DND-41 (cell line): Measurements from ENCODE around the gene EPAS1.

Experiments
- CTCF ChIP-seq: IDR thresholded peaks from 2 replicates; pipeline ENCODE4 v1.5.1; 2012; ENCODE audit warnings: borderline replicate concordance, low read length, moderate library complexity, mild to moderate bottlenecking; ENCODE audit not compliant: poor library complexity, severe bottlenecking; ENCODE audit errors: extremely low read depth
- EZH2 ChIP-seq: IDR thresholded peaks from 3 replicates; pipeline ENCODE4 v1.6.1; 2012; ENCODE audit warnings: borderline replicate concordance, low read depth, mild to moderate bottlenecking, moderate library complexity, low read length, inconsistent platforms; ENCODE audit not compliant: severe bottlenecking

GRCh38 chr2:46430992-46431391 lies 133.8 kb downstream of the EPAS1 start:
- TF ChIP-seq CTCF (no peak), EZH2 (no peak)
